ENCODE data around the gene SSTR1.
"Not testable (repeated sequence)": the region's sequence is repeated elsewhere in the genome, so short reads cannot be mapped to it uniquely, and the experiment has no call there.

SSTR1 gene

GRCh38 chr14:38207736-38208617, at the start of gene SSTR1:
Gene SSTR1 (plus strand): TSS chr14:38207904. CDS start chr14:38209390, 1,486 bp downstream.
- DNase-seq: no peak

- DNase-seq: no peak
These were observed 49.2 kb upstream of the SSTR1 start for GRCh38 chr14:38158468-38158867.

GRCh38 chr14:38168416-38168815, 39.3 kb upstream of the SSTR1 start:
- no peak for DNase-seq

- no peak for DNase-seq
These were observed 36.5 kb upstream of the SSTR1 start for GRCh38 chr14:38171197-38171596.

DNA sequence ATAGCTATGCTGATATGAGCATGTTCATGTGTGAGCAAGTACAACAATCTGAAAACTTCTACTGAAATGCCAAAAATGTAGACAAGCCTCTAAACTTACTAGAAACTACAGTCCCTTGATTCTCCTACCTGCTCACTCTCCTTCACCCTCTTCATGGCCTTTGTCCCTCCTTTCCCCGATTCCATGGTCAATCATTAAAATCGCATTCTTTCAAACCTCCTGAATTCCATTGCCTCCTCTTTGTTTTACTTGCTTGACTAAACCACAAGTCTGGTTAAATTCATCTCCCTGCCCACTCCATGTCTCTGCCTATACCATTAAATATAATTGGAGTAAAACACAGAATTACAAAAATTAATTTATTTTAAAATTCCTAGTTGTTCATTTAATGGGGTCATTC, 33.0 kb upstream of the SSTR1 start:
- no peak for DNase-seq

DNA sequence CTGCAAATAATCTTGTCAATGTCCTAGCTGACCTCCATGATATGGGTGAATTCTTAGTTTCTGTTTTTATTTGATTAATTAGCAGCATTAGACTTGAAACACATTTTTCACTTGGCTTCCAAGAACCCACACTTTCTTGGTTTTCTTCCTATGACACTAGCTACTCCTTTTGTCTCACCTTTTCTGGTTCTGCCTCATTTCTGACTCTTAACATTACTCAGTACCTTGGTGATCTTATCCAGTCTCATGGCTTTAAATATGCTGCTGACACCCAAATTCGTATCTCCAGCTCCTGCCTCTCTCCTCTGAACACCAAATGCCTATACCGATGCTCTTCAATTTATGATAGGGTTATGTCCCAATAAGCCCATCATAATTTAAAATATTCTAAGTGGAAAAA, 32.0 kb upstream of the SSTR1 start:
- DNase-seq: no peak

GRCh38 chr14:38176379-38176778, 31.3 kb upstream of the SSTR1 start:
- no peak for DNase-seq

GRCh38 chr14:38184132-38184531, 23.6 kb upstream of the SSTR1 start:
- no peak for DNase-seq

DNA sequence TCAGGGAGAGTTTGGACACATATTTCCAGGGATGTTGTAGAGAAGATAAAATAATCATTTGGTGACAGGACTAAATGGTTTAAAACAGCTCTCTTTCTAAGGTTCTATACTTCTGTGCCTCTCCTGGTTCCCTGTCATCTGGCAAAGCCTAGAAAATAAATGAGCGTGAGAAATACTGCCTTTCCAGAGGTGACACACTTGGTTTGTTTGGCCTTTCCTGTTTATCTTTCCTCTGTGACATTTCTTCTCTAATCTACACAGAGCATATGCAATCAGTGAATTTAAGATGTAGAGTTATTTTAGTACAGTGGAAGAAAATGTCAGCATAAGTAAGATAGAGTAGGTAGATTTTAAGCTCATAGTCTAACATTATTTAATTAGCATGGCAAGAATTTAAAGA, 22.0 kb upstream of the SSTR1 start:
- DNase-seq: no peak

DNA sequence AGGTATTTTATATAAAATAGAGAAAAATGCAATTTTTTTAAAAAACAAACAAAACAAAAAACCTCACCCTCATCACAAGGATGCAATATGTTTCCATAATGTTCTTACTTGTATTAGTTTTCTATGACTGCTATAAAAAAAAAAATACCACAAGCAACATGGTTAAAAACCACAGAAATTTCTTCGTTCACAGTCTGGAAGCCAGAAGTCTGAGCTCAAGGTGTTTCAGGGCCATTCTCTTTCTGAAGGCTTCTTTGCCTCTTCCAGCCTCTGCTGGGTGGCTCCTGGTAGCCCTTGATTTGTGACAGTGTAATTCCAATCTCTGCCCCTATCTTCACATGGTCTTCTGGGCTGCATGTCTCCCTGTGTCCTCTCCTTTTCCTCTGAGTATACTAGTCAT, 21.5 kb upstream of the SSTR1 start:
- DNase-seq: no peak

GRCh38 chr14:38187528-38187927, 20.2 kb upstream of the SSTR1 start:
- DNase-seq: no peak

DNA sequence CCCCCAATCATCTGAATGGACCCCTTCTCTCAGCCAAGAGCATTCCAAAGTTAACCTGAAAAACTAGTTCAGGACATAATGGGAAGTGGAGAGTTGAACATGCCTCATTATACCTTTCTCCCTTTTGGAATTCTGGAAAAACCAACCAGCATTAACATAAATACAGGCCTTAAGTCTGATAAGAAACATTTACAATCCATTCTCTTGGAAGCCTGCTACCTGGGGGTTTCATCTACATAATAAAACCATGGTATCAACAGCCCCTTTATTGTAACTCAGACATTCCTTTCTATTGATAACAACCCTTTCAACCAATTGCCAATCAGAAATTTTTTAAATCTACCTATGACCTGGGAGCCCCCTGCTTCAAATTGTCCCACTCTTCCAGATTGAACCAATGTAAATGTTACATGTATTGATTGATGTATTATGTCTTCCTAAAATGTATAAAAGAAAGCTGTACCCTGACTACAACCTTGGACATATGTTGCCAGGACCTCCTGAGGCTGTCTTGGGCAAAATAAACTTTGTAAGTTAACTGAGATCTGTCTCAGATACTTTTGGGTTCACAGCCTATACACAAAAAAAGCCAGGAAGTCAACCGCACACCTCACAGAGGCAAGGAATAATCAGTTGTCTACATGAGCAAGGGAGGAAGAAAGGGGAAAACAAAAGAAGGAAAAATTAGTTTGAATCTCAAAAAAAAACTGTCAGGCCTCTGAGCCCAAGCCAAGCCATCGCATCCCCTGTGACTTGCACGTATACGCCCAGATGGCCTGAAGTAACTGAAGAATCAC, 17.6 kb upstream of the SSTR1 start:
- DNase-seq: no peak

DNA sequence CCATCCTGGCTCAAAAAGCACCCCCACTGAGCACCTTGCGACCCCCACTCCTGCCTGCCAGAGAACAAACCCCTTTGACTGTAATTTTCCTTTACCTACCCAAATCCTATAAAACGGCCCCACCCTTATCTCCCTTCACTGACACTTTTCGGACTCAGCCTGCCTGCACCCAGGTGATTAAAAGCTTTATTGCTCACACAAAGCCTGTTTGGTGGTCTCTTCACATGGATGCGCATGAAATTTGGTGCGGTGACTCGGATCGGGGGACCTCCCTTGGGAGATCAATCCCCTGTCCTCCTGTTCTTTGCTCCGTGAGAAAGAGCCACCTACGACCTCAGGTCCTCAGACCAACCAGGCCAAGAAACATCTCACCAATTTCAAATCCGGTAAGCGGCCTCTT, 16.9 kb upstream of the SSTR1 start:
- DNase-seq: not testable (repeated sequence)

DNA sequence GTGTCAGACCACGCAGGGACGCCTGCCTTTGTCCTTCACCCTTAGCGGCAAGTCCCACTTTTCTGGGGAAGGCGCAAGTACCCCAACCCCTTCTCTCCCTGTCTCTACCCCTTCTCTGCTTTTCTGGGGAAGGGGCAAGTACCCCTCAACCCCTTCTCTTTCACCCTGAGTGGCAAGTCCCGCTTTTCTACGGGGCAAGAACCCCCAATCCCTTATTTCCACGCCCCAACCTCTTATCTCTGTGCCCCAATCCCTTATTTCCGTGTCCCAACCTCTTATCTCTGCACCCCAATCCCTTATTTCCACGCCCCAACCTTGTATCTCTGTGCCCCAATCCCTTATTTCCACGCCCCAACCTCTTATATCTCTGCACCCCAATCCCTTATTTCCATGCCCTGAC, 16.2 kb upstream of the SSTR1 start:
- not testable (repeated sequence) for DNase-seq

GRCh38 chr14:38197001-38197783, 10.5 kb upstream of the SSTR1 start:
- DNase-seq: no peak

DNA sequence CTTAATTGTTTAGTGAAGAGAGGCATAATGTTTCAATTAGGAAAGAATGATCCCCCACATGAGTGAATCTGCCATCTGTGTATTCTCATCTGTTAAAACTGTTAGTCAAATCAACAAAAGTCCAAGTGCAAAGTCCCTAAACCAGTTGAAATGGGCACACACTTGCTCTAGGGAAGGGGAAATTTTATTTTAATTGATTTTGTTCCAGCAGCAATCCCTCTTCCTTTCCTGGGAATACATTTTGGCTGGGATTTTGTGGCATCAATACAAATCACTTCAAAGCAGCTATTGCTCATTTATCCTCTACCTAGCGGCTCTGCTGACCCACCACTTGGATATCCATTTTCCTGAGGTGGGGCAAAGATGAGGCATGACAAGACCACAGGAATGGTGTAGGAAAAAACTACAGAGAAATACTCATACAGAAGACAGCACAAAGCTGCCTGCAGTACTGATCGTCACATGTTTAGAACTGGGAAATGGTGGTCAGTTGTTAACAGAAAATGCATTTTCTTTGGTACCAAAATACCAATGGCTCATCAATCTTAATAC, 9.8 kb upstream of the SSTR1 start:
- no peak for DNase-seq

- no peak for DNase-seq
These were observed 9.3 kb upstream of the SSTR1 start for GRCh38 chr14:38198425-38198824.

DNA sequence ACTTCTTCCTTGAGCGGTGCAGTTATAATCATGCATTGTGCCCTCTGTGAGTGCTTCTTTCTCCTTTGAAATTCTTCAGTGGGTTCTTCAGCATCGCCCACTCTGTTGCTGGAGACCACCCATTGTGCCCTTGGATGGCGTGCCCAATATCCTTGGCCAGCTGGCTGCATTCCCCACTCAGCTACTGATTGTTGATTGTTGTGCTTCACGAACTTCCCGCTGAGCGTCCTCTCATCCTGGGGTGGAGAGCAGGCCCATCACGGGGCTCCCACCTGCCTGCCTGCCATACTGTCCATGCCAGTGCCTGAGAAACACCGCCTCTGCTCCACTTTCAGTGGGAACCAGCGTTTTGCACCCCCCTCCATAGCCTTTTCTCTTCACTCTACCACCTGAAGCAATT, 8.6 kb upstream of the SSTR1 start:
- no peak for DNase-seq

- no peak for DNase-seq
These were observed 8.0 kb upstream of the SSTR1 start for GRCh38 chr14:38199739-38200138.

DNA sequence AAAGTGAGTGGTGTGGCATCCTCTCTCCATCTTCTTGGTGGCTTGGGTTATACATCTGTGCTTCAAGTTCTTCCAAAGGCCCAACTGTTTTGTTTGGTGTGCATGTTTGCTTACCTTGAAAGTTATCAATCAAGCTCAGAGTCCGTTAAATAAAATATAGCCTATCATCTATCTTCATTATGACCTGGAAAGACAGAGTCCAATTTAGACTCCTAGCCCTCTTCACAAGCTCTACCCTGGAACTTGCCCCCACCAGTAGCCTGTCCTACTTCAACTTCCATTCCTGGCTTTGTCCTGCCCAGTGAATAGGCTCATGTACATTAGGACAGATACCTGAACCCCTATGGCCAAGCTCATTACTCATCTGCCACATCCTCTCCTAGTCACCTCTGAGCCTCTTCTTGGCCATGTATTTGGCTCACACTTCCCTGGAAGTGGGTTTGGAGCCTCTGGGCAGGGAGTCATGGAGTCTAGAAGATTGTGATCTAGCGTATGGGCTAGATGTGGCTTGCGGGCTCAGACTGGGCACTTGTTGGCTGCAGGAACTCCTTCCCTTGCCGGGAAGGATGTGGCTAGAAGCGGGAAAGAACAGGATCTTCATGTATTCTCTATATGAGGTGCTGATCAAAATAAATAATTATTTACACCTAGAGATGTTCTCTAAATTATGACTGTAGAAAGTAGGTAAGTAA, 6.4 kb upstream of the SSTR1 start:
- DNase-seq: no peak

DNA sequence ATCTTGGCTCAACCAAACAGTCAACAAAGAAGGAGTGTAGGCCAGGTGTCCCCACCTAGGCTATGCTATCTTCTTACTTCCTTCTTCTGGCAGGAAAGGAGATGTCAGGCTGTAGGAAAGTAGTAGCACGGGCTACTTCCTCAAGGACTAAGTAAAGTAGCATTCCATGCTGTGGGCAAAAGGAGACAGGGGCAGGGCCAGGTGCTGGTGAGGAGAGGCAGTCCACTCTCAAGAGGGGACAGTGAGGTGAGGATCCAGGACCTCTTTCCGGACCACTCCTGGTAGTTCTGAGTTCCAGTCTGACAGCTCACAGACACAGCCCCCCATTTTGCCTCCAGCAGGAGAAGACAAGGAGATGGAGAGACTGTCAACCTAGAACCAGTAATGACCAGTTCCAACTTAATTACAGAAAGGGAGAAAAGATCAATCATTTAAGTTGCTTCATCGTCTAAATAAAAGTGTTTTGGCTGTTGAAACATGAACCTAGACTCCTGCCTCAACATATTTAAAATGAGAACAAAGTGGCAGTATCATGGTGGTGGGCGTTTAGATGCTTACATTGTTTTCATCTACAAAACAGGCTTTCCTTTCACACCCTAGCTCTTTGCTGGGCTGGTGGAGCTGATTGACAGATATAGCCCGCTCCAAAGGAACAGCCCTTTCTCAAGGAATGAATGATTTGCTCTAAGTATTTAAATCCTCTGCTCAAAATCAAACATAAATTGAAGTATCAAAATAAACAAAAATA, 5.1 kb upstream of the SSTR1 start:
- no peak for DNase-seq
